ENCODE results near the gene STAG1.
"Not testable (repeated sequence)": the region's sequence is repeated elsewhere in the genome, so short reads cannot be mapped to it uniquely, and the experiment has no call there.

STAG1 gene

DNA sequence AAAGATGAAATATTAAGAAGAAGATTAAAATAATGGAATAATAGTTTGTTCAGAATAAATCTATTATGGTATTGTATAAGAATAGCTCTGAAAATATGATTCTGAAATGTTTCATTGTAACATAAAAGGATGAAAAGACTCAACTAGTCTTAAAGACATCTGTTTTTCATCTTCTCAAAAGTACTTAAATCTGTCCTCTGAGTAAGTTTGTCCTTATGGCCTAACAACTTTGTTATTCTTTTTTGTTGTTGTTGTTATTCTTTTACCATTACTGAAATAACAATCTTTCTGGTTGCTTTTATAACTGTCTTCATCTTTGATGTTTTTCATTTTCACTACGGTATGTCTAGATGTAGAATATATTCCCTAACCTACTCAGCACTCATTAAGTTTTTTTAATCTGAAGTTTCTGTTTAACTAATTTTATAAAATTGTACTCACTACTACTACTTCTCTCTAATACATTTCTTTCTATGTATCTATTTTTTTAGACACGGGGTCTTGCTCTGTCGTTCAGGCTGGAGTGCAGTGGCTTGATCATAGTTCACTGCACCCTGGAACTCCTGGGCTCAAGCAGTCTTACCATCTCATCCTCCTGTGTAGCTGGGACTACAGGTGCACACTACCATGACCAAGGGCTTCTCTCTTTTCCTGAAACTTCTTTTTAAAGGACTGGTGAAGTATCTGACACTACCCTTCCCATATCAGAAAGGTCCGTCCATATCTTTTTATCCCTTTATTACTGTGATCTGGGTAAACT is 261.4 kb downstream of the STAG1 start:
- DNase-seq, result no peak

DNA sequence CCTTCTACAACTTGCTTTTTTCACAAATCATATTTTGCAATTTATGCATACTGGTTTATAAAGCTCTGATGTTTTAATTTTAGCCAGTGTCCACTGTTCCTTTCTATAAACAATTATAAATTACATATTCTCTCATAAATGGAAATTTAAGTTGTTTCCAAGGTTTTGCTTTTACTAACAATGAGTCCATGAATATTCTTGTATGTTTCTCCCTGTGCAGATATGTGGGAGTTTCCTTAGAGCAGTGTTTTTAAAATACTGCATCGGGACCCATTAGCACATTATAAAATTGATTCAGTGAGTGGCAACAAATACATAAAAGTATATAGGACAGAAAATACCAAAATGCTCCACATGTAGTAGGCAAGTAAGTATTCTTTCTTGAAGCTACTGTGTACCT is 266.4 kb downstream of the STAG1 start:
- no peak for DNase-seq

DNA sequence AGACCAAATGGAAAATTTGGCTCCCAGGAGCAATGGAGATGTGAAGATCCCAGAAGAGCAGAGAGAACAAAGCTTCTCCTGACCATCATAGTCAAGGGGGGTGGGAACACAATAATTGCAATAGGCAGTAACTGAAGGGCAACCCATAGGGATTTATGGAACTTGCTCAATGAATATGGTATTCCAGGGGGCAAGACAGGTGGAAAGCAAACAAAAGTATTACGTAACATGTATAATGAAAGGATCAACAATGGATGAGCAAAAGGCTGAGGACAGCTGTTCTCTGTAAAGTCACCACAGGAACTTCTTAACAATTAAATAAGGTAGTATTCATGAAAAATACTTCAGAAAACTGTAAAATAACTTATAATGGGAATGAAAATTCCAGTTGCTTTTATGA is 275.9 kb downstream of the STAG1 start:
- DNase-seq, result no peak

DNA sequence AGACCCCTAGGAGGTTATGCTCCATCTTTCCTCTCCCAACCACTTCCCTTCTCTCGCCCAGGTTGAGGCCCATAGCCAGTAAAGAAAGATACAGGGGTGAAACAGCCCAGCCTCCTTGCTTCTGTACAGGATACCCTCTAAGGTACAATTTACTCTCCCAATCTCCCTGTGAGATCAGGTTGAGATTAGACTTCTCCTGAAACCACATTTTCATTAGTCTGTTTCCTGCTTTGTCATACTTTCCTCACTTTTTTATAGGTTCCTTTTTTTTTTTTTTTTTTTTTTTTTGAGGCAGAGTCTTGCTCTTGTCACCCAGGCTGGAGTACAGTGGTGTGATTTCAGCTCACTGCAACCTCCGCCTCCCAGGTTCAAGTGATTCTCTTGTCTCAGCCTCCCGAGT is 277.3 kb downstream of the STAG1 start:
- DNase-seq, result not testable (repeated sequence)

GRCh38 chr3:136473716-136474326 is 278.4 kb downstream of the STAG1 start:
- no peak for DNase-seq

GRCh38 chr3:136465296-136465695 is 286.9 kb downstream of the STAG1 start:
- DNase-seq, result no peak

DNA sequence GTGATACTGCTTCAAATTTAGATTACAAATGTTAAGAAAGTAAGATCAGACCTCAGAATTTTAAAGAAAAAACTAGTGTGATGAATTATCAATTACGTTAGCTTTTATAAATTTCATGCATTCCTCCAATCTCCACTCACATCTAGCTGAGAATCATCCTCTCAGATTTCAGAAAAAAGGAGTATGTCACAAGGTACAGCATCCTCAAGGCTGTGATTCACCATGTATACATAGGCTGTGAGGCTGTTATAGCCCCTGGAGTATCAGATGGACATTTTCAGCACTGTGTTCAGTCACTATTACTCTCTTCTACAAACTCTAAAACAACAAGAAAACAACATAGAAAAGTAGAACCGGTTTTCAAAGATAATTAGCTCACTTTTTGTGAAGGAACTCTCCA is 287.7 kb downstream of the STAG1 start:
- no peak for DNase-seq

GRCh38 chr3:136463170-136463569 is 289.0 kb downstream of the STAG1 start:
- DNase-seq, result no peak

GRCh38 chr3:136457793-136458192 is 294.4 kb downstream of the STAG1 start:
- DNase-seq, result no peak

GRCh38 chr3:136456196-136456595 is 296.0 kb downstream of the STAG1 start:
- no peak for DNase-seq

- no peak for DNase-seq
These were observed 307.6 kb downstream of the STAG1 start for GRCh38 chr3:136444581-136444980.

GRCh38 chr3:136437043-136437442 is 315.1 kb downstream of the STAG1 start:
- DNase-seq, result no peak

DNA sequence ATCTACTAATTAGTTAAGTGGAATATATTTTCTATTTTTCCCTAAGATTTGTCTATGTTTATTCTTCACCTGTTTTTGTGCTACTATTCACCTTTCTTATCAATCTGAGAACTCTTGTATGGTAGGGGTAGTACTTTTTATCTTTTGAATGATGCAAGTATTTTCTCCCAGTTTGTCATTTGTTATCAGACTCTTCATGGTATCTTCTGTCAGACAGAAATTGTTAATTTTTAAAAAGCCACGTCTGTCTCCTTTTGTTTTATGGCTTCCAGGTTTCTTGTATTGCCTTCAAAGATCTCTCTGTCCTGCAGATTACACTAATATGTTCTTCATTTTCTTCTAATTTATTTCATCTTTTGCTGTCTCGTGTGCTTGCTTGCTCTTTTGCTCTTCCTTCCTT is 317.7 kb downstream of the STAG1 start:
- no peak for DNase-seq

- no peak for DNase-seq
These were observed 319.5 kb downstream of the STAG1 start for GRCh38 chr3:136432685-136433084.

DNA sequence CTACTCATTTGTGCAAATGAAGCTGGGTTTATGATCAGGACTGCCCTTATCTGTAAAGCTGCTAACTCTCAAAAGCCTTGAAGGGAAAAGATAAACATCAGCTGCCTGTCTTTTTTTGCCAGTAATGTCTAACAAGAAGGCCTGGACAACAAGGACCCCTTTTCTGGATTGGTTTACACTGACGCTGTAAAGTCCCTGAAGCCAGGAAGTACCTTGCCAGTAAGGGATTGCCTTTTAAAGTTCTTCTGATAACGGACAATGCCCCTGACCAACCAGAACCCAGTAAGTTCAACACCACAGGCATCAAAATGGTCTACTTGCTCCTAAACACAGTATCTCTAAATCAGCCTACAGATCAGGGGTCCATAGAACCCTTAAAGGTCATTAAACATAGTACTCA is 324.0 kb downstream of the STAG1 start:
- DNase-seq, result no peak

DNA sequence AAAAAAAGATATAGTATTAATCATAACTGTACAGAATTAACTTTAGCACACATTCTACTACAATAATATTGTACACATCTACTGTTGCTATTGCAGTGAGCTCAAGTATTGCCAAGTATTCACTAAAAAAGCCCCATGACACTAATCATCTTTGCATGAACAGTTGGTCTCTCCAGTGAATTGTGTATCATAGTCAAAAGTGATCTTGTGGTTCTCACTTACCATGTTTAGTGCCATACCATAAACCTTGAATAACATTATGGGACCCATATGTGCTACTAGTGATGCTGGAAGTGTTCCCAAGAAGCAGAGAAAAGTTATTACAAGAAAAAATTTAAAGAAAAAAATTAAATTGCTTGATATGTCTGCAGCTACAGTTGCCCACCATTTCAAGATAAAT is 324.9 kb downstream of the STAG1 start:
- DNase-seq, result no peak

GRCh38 chr3:136414476-136414875 is 337.7 kb downstream of the STAG1 start:
- DNase-seq, result no peak

- DNase-seq, result no peak
These were observed 339.9 kb downstream of the STAG1 start for GRCh38 chr3:136412307-136412706.

DNA sequence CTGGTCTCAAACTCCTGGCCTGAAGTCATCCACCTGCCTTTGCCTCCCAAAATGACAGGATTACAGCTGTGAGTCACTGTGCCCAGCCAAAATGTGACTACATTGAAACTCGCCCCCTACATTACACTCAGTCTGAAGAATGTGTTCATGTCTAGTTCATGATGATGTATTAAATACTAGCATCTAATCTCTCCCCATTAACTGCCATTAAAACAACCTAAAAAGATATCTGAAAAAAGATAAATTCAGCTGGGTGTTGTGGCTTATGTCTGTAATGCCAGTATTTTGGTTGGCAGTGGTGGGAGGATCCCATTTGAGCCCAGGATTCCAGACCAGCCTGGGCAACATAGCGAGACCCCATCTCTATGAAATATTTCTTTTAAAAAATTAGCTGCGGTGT is 342.6 kb downstream of the STAG1 start:
- no peak for DNase-seq

- no peak for DNase-seq
These were observed 348.1 kb downstream of the STAG1 start for GRCh38 chr3:136404056-136404455.

DNA sequence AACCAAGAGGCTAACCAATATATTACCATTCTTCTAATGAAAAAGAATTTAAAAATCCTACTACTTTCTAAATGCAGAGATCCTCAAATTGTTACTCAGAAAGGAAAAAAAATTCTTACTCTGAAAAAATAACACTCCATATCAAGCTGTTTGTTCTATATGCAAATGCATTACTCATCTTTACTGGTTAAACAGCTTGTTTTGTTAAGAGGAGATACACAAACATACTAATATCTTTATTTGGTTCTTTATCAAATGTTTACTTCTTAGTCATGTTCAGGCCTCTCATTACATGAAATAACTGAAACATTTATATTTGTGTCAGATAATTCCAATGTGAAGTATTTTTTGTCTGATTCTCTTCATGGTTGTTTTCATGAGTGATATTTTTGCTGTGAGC is 355.3 kb downstream of the STAG1 start:
- no peak for DNase-seq

DNA sequence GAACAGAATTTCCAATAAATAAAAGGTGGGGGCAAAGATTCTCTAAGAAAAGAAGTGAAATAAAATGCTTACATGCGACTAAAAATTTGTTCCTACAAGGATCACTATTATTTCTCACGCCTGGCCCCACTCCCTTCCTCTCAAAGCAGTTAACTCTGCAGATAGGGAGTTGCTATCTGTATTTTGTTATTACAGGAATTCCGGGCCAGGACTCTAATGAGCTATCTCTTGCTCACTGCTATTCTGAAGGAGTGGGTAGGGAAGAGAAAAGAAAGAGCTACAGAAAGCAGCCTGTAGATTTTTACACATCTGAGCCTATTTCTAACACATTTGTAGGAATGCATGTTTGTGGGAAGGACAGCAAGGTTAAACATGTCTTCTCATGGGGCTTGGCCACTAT is 361.6 kb downstream of the STAG1 start:
- DNase-seq, result no peak

GRCh38 chr3:136387031-136387430 is 365.1 kb downstream of the STAG1 start:
- DNase-seq, result no peak

DNA sequence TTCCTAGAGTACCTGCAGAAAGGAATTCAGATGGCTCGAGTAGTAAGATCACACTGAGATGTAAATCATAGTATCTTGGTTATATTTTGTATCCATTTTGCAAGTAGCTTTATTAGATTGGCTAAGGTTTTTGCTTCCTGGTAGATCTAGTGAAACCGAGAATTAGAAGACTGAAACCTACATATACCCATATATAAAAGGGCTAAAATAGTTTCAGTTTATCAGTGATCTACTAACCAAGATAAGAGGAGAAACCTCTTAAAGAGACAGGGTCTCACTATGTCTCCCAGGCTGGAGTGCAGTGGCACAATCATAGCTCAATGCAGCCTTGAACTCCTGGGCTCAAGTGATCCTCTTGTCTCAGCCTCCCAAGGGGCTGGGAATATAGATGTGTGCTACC is 366.7 kb downstream of the STAG1 start:
- DNase-seq, result no peak

- DNase-seq, result no peak
These were observed 371.1 kb downstream of the STAG1 start for GRCh38 chr3:136381051-136381450.
